Jurkat, Clone E6-1 (cell line): Measurements from ENCODE around the gene ACSBG1.

Source experiments
- DNase-seq: peaks from one replicate; pipeline ENCODE4 v3.0.0-alpha.2; 2011; ENCODE audit warnings: low read depth, low spot score
- H3K4me3 ChIP-seq: 2 replicates; pipeline ENCODE4 v1.5.1; 2011; ENCODE audit warnings: mild to moderate bottlenecking, low read length, control low read depth, moderate library complexity

The ACSBG1 gene

DNA sequence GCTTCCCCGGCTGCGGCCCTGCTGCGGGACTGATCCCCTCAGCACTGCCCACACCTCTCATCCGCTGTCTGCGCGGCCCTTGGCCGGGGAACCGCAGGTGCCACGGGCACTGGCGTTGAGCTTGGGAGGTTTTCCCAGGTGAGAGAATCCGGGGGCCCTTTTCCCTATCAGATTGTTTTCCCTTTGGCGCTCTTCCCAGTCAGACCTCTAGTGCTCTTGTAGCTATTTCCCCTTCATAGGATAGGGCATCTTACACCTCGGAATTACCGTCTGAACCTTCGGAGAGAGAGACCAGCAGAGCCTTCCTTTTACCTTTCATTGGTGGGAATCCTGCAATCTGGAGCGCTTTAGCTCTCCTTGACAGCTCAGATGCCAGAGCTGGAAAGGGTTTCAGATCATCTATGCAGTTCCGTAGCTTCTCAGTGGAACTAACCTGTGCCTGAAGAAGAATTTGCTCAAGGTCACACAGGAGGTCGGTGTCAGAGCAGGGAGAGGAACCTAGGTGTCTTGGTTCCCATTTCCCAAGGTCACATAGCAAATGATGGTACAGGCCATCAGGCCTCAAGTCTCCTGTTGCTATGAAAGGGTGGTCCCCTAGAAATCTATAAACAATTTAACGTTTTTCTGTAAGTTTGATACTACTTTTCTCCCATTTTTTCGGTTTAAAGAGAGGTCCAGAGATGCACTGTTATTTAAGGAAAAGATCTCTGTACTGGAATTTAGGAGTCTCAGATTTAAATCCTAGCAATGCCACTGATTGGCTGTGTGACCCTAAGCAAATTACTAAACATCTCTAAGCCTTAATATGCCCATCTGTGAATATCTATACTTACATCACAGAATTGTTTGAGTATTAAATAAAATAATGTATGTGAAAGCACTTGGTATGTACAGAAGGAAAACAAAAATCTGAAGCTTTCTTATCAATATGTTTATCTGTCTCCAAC lies 84.3 kb downstream of the ACSBG1 start:
- H3K4me3 ChIP-seq: peak overlapping the region; percentile 69
- no peak for DNase-seq

DNA sequence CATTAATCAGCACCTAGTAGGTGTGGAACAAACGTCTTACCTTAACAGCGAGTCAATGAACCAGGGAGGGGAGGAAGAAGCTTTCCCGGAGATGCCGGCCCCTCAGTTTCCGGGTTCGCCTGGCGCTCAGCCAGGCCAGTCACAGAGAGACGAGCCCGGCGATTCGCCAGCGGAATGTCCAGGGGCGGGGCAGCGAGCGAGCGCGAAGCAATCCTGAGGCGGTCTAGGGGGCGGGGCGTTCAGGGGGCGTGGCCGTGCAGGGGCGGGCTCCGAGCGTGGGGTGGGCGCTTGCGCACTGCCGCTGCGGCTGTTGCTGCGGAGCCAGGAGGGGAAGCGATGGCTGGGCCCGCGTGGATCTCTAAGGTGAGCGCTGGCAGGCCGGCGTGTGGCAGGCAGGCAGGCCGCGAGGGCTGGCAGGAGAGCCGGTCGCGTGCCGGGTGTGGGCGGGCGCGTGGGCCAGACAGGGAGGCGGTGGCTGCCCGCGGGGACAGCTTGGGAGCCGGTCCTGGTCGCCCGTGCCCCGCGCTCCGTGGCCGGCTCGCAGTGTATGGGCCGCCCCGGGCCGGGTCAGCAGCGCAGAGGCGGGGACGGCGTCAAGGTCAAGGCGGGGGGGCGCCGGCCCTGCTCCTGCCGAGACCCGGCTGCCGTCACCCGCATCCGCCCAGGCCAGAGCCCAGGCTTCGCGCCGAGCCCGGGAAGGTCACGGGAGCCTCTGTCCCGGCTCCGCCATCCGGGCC lies 85.1 kb downstream of the ACSBG1 start, which contains the start of gene IDH3A:
TSS of gene IDH3A (plus strand) at position 295 of the 737 bp plus-strand sequence. CDS start at position 337, 42 bp downstream.
- H3K4me3 ChIP-seq: peak within 1 kb of the TSS; percentile 69
- DNase-seq: peak; percentile 94

- DNase-seq: no peak
- H3K4me3 ChIP-seq: peak overlapping the region; percentile 69
These were observed 85.8 kb downstream of the ACSBG1 start for GRCh38 chr15:78148392-78149067.

DNA sequence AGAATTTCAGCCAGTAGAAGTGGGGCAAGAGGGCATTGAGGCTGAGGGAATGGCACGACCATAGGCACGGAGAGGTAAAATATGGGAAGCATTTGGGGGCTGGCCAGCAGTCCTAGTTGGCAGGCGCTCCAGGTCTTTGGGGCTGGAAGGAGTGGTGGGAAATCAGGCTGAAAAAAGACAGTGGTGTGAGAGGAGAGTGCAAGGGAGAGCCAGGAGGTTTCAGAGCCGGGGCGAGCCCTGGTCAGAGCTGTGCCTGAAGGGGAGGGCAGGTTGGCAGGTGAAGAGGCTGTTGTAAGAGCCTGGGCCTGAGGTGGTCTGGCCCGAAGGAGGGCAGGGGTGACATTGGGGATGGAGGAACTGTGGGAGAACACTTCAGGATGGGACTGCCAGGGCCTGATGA lies 86.8 kb downstream of the ACSBG1 start:
- no peak for DNase-seq
- no peak overlapping the region for H3K4me3 ChIP-seq

- no peak overlapping the region for H3K4me3 ChIP-seq
- no peak for DNase-seq
These were observed 87.8 kb downstream of the ACSBG1 start for GRCh38 chr15:78146425-78147154.

DNA sequence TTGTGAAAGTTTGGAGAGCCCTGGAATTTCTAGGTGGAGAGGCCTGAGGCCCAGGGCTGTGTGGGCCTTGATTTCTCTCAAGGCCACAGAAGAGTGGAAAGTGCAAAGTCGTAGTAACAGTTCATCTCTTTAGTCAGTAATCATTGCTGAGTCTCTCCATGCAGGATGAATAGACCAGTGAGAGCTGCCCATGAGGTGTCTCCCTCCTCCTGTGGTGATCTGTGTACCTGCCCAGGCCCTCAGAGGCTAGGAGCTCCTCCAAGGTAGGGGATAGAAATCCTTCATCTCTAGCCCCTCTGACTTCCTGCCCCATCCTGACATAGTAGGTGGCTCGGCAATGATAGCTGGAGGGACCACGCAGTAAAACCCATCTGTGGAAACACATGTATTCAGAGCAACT lies 92.0 kb downstream of the ACSBG1 start:
- DNase-seq: no peak

DNA sequence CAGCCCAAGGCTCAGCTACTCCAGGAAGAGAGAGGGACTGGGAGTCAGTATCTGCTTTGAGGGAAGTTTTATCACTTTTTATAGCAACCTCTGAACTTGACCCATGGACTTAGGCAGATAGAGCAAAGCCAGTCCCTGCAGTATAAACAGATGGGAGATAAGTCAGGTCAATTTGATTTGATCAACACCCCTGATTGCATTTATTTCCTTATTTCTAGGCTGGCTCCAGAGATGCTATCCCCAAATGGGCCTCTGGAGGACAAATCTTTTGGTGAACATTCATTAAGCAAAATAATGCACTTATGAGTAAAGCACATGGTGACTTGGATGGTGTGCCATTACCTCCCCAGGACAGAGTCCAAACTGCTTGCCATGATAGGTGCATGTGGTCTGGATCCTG lies 94.1 kb downstream of the ACSBG1 start:
- no peak for DNase-seq
- H3K4me3 ChIP-seq: no peak overlapping the region

More for the DNA sequence above, 92.0 kb downstream of the ACSBG1 start:
- no peak overlapping the region for H3K4me3 ChIP-seq

- no peak for DNase-seq
- H3K4me3 ChIP-seq: no peak overlapping the region
These were observed 94.8 kb downstream of the ACSBG1 start for GRCh38 chr15:78139578-78139977.

DNA sequence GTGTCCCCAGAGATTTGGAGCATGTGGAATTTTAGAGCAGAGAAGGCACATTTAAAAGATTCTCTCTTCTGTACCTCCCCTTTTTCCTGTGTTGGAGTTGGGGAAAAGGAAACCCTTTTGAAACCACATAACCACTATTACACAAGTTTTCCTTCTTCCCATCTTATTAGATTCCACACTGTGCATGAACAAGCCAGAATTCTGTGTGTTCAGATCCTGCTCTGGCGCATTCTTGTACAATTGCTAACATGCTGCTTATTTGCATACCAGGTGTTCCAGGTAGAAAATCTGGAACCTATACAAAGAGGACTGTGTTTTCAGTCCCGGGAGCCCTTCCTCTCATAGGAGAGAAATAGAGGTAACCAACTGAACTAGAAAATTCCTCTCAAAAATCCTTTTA lies 100.6 kb downstream of the ACSBG1 start:
- no peak for DNase-seq
- no peak overlapping the region for H3K4me3 ChIP-seq

DNA sequence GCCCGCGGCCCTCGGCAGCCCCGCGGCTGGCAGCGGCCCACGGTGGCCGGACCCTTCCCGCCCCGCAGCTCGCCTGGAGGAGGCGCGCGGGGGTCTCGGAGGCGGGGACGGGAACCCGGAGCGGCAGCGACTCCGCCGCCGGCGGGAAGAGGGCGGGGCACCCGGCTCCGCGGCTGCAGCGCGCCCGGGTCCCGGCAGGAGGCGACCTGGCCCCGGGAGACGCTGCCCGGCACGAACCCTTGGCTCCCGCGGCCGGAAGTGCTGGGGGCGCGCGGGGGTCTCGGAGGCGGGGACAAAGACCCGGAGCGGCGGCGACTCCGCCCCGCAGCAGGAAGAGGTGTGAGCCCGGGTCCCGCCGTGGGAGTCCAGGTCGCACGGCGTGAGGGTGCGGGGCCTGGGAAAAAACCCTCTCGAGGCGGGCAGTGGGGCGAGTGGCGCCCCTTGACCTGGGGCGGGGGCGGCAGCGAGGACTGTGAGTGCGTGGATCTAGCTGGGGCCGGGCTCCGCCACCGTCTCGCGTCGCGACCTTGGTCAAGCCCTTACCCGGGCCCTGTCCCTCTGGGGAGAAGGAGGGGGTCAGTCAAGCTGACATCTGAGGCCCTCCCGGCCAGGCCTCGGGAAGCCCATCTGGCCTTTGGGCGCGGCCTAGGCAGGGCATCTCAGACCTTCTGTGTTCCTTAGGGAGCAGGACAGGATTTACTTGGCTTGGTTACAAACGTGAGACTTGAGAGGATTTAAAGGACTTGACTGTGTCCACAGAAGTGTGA lies 102.9 kb downstream of the ACSBG1 start, which contains the start of gene CIB2:
TSS of gene CIB2 (minus strand) at position 151 of the 767 bp plus-strand sequence. CDS start 230 bp downstream, outside the sequence.
- peak; percentile 63 for DNase-seq
- peak within 1 kb of the TSS; percentile 86 for H3K4me3 ChIP-seq

DNA sequence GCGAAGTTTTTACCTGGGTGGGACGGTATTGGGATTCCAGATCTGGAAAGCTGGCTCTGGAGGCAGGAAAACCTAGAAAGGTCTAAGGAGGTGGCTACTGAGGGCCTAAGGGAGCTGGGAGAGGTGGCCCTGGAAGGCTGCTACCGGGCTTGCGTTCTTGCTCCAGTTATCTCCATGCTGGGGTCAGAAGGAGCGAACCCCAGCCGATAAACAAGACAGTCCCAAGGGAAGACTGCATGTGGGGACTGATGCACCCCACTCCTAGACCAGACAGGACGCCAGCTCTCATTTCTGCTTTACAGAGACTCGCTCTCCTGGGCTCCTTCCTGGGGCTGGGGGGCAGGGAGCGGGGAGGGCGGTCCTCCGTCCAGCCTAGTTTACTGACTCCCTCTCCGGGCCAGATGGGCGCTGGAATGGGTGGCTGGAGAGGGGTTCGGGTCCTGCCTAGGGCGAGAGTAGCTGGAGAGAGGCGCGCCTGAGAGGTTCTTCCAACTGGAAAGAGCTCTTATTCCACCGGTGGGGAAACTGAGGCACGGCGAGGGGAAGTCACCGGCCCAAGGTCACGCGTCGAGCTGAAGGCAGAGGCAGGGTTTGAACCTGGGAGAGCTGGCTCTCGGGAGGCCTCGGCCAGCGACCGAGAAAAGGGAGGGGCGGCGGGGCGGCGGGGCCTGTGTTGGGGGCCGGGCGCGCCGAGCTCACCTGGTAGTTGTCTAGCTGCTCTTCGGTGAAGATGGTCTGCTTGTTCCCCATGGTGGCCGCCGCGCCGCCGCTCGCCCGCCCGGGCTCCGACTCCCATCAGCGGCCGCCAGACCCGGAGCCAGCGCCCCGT lies 103.7 kb downstream of the ACSBG1 start:
- peak overlapping the region; percentile 21 for H3K4me3 ChIP-seq
- no peak for DNase-seq

- H3K4me3 ChIP-seq: no peak overlapping the region
- peak; percentile 56 for DNase-seq
These were observed 104.5 kb downstream of the ACSBG1 start for GRCh38 chr15:78129751-78130287.

- no peak for DNase-seq
- H3K4me3 ChIP-seq: no peak overlapping the region
These were observed 105.2 kb downstream of the ACSBG1 start for GRCh38 chr15:78129077-78129750.

- H3K4me3 ChIP-seq: no peak overlapping the region
- DNase-seq: no peak
These were observed 106.5 kb downstream of the ACSBG1 start for GRCh38 chr15:78127882-78128281.

- DNase-seq: no peak
- H3K4me3 ChIP-seq: no peak overlapping the region
These were observed 109.1 kb downstream of the ACSBG1 start for GRCh38 chr15:78125267-78125666.

DNA sequence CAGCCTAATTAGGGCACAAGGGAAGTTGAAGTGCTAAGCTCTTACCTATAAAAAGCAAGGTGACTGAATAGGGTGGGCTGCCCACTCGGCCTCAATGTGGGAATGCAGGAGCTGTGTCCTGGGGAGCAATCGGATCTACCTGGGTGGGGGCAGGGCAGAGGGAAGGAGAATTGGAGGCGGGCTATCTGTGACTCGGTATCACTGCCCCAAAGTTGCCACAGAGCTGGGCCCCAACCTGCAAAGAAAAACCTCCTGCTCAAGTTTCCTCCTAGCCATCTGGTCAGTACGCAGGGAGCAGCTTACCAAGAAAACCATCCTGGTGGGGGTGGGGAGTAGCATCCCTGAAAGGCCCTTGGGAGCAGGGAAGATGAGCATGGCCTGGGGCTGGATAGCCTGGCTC lies 113.8 kb downstream of the ACSBG1 start:
- no peak for DNase-seq
- no peak overlapping the region for H3K4me3 ChIP-seq
